A549 (cell line): ENCODE results near the gene TRMT11. TPM values are rescaled to one million over a fixed set of nuclear protein-coding genes. Genes with fewer than 3 reads are reported as not detected.

Source experiments
- ATAC-seq, 2 experiments: fragments of 200-7000 bp in 1 of 2; fragments of >200 bp in 1 of 2; cut with Nextera tagmentation in 1 of 2; cut with Tn5 transposase in 1 of 2; 3 replicates each; pipeline versions ENCODE4 v1.8.0 to v1.9.1; 2018 to 2020; ENCODE audit warnings: mild to moderate bottlenecking in 1 of 2, moderate library complexity in 1 of 2
- CTCF ChIA-PET: fragments of 300-600 bp; sonication (Branson Sonifier 250); formaldehyde crosslinking; extraction: SDS; loops from one replicate; lab custom pipeline; 2021; ENCODE audit warnings: antibody characterized with exemption, inconsistent platforms; lab: Yijun Ruan, JAX
- POLR2A ChIA-PET: fragments of 350-600 bp; formaldehyde crosslinking; extraction: SDS; loops from one replicate; lab custom pipeline; 2021; ENCODE audit warnings: antibody characterized with exemption, inconsistent platforms; lab: Yijun Ruan, JAX
- DNase-seq, 2 experiments: peaks; one replicate each; pipeline versions ENCODE4 v3.0.0 to v3.0.0-alpha.2; 2011 to 2016; ENCODE audit warnings: low read depth in 1 of 2, low spot score in 1 of 2
- FAIRE-seq: peaks from 2 replicates; lab custom pipeline; 2011; peaks lifted over from hg19 to GRCh38; lab: Jason Lieb, UNC
- H3K27ac ChIP-seq, 2 experiments: fragments of >200 bp; sonication (Bioruptor Twin); formaldehyde crosslinking; 3 replicates each; pipeline ENCODE4 v1.5.1; 2016 to 2017
- H3K4me1 ChIP-seq: fragments of >200 bp; sonication (Bioruptor Twin); formaldehyde crosslinking; 3 replicates; pipeline ENCODE4 v1.6.1; 2016
- H3K4me2 ChIP-seq: fragments of >200 bp; sonication (Bioruptor Twin); formaldehyde crosslinking; 3 replicates; pipeline ENCODE4 v1.6.1; 2016
- H3K4me3 ChIP-seq: fragments of >200 bp; sonication (Bioruptor Twin); formaldehyde crosslinking; 3 replicates; pipeline ENCODE4 v1.5.1; 2016
- H3K9me3 ChIP-seq: fragments of >200 bp; sonication (Bioruptor Twin); formaldehyde crosslinking; 3 replicates; pipeline ENCODE4 v1.6.1; 2016
- BHLHE40 ChIP-seq: IDR thresholded peaks from 2 replicates; pipeline ENCODE4 v1.6.1; 2012; ENCODE audit warnings: low read depth, low read length, inconsistent platforms
- CEBPB ChIP-seq, 2 experiments: fragments of >200 bp in 1 of 2; sonication (Bioruptor Twin) in 1 of 2; formaldehyde crosslinking in 1 of 2; IDR thresholded peaks; 2 replicates each; pipeline ENCODE4 v1.6.1; 2012 to 2016
- CHD2 ChIP-seq: fragments of 150-350 bp; IDR thresholded peaks from 2 replicates; pipeline ENCODE4 v1.6.1; 2014; ENCODE audit warnings: low read length; ENCODE audit not compliant: partially characterized antibody
- CHD4 ChIP-seq: fragments of 200-600 bp; sonication (generic); IDR thresholded peaks from 2 replicates; pipeline ENCODE4 v1.6.1; 2016; ENCODE audit warnings: antibody characterized with exemption, mild to moderate bottlenecking, borderline replicate concordance
- FOSB ChIP-seq: fragments of 250-450 bp; sonication (Bioruptor Pico); IDR thresholded peaks from 2 replicates; pipeline ENCODE4 v1.5.0; 2020; ENCODE audit warnings: mild to moderate bottlenecking, moderate library complexity
- HEYL ChIP-seq: fragments of 250-450 bp; sonication (Bioruptor Pico); IDR thresholded peaks from 2 replicates; pipeline ENCODE4 v1.8.0; 2021; ENCODE audit warnings: mild to moderate bottlenecking, moderate library complexity
- HOXB5 ChIP-seq: fragments of 250-450 bp; sonication (Bioruptor Pico); IDR thresholded peaks from 2 replicates; pipeline ENCODE4 v1.5.0; 2020; ENCODE audit warnings: mild to moderate bottlenecking, moderate library complexity
- NPAS2 ChIP-seq: fragments of 250-450 bp; sonication (Bioruptor Pico); IDR thresholded peaks from 2 replicates; pipeline ENCODE4 v1.8.0; 2022; ENCODE audit warnings: mild to moderate bottlenecking, moderate library complexity, borderline replicate concordance
- PHF8 ChIP-seq: fragments of 200-600 bp; sonication (generic); IDR thresholded peaks from 2 replicates; pipeline ENCODE4 v1.6.1; 2016; ENCODE audit warnings: low read depth, mild to moderate bottlenecking, antibody characterized with exemption, moderate library complexity, borderline replicate concordance
- RAD21 ChIP-seq, 2 experiments: fragments of >200 bp in 1 of 2; sonication (Bioruptor Twin) in 1 of 2; formaldehyde crosslinking in 1 of 2; IDR thresholded peaks in 1 of 2; conservative IDR thresholded peaks in 1 of 2; 2 replicates in 1 of 2; 3 replicates in 1 of 2; pipeline ENCODE4 v1.6.1; 2012 to 2018; ENCODE audit warnings: inconsistent platforms in 1 of 2
- RARB ChIP-seq: fragments of 250-450 bp; sonication (Bioruptor Pico); IDR thresholded peaks from 2 replicates; pipeline ENCODE4 v1.8.0; 2021; ENCODE audit warnings: mild to moderate bottlenecking, moderate library complexity
- RCOR1 ChIP-seq: fragments of 150-350 bp; IDR thresholded peaks from 2 replicates; pipeline ENCODE4 v1.6.1; 2014; ENCODE audit warnings: antibody characterized with exemption, low read length, low read depth
- TFCP2L1 ChIP-seq: fragments of 250-450 bp; sonication (Bioruptor Pico); IDR thresholded peaks from 2 replicates; pipeline ENCODE4 v1.5.0; 2021; ENCODE audit warnings: mild to moderate bottlenecking
- WGBS: methylation state at CpG from one replicate; pipeline ENCODE4 v1.1.6; 2017; ENCODE audit errors: missing lambda C conversion rate; 5-methylcytosine and 5-hydroxymethylcytosine counted together
- polyA plus RNA-seq, 4 experiments: library from polyadenylated mRNA; depleted of rRNA in 3 of 4; stranded (reverse); fragments of >200 nt; fragmentation: RNase III in 1 of 4; extraction: RNeasy Plus Mini Kit Qiagen cat#74134 plus additional on column Dnase treatment in 1 of 4; gene quantifications; 2 replicates in 3 of 4; 3 replicates in 1 of 4; pipeline ENCODE4 v1.2.3, GENCODE V29; 2011 to 2017
- TF ChIP-seq, protein P1 (sequence below): fragments of 150-350 bp; IDR thresholded peaks from 2 replicates; pipeline ENCODE4 v1.6.1; 2014; ENCODE audit warnings: low read depth, mild to moderate bottlenecking, low read length
- TF ChIP-seq, protein P2 (sequence below): fragments of 450-650 bp; IDR thresholded peaks from 2 replicates; pipeline ENCODE4 v1.6.1; 2014; ENCODE audit warnings: antibody characterized with exemption
- TF ChIP-seq, protein P3 (sequence below): fragments of 250-450 bp; sonication (Bioruptor Pico); IDR thresholded peaks from 2 replicates; pipeline ENCODE4 v1.5.0; 2020; ENCODE audit warnings: low read depth, mild to moderate bottlenecking, moderate library complexity
- TF ChIP-seq, protein P4 (sequence below): fragments of 200-600 bp; sonication (generic); IDR thresholded peaks from 2 replicates; pipeline ENCODE4 v1.6.1; 2016; ENCODE audit warnings: antibody characterized with exemption, mild to moderate bottlenecking, moderate library complexity

Gene TRMT11
- polyA plus RNA-seq, 2 of the 4 experiments (the other 2 are of a cell fraction), result 17.4 to 44.1 TPM

DNA sequence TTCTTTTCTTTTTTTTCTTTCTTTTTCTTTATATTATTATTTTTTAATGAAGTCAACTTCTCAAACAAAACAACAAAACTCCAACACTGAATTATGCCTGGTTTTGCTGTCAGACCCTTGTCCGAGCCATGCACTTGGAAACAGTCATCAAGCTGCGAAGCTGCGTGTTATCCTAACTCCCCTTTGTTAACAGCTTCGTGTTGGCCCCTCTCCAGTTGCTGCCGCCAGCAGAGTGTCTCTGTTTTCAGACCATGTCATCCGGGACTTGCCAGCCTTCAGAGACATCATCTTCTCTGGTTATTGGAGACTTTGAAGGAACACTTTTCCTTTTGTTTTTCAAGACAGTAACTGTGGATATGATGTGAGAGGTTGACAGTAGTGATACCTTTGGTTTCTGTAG, 83.1 kb downstream of the TRMT11 start:
- H3K27ac ChIP-seq, result no peak overlapping the region
- no peak overlapping the region for H3K4me3 ChIP-seq
- H3K9me3 ChIP-seq, result no peaks in the 10 kb centered on the region
- 91% methylated on average over 6 of the region's 6 CpGs for WGBS
- no peak for TF ChIP-seq NPAS2 (CRISPR knock-in tag)
- no peak for TF ChIP-seq CEBPB (IDR thresholded peaks at IDR 0.05)
- TF ChIP-seq, protein P1, sequence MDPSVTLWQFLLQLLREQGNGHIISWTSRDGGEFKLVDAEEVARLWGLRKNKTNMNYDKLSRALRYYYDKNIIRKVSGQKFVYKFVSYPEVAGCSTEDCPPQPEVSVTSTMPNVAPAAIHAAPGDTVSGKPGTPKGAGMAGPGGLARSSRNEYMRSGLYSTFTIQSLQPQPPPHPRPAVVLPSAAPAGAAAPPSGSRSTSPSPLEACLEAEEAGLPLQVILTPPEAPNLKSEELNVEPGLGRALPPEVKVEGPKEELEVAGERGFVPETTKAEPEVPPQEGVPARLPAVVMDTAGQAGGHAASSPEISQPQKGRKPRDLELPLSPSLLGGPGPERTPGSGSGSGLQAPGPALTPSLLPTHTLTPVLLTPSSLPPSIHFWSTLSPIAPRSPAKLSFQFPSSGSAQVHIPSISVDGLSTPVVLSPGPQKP, result no peak
- no peak for TF ChIP-seq PHF8
- no peak for TF ChIP-seq CHD2
- TF ChIP-seq HEYL, result no peak
- no peaks in the 10 kb centered on the region; the same call in 2 of the 3 replicates for H3K4me1 ChIP-seq
- ChIA-PET POLR2A (no interaction called here), CTCF (no interaction called here)
- ATAC-seq (no peak), DNase-seq (no peak), FAIRE-seq (no peak)
- H3K4me2 ChIP-seq, result no peak overlapping the region

DNA sequence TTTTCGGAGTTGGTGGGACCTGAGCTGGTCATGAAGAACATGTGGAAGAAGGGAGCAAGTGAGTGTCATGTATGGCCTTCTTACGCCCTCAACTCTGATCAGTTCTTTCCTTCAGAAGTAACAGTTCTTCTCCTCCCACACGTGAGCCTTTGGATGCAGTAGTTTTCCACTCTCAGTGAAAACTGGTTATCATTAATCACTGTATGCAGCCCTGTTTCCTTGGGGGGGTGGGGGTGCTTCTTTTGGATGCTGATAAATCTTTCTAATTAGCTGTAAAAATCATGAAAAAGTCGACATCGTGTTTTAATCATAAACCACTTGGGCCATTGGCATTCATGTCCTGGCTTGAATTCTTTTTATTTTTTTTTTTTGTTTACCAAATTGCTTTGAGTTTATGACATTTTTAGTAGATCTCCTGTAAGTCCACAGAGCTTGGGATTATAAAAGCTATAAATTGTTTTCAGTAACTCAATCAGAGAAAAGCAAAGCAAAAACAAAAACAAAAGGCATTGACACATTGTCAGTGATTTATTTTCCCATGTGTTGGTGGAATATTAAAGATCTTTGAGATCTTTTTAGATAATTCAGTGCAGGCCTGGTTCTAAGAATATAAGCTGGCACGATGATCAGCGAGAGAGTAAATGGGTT, 84.8 kb downstream of the TRMT11 start:
- Histone ChIP-seq H3K27ac (no peak overlapping the region), H3K4me3 (no peak overlapping the region), H3K4me1 (no peaks in the 10 kb centered on the region), H3K4me2 (no peak overlapping the region)
- ATAC-seq, result no peak
- ChIA-PET POLR2A (no interaction called here), CTCF (interaction anchor here (0.8 to 1.5 kb wide), 2 partner anchors 24 to 29 kb away, joined by 3 to 4 read pairs; no protein-coding TSS in a partner anchor)
- no peak for TF ChIP-seq HOXB5 (CRISPR knock-in tag)
- TF ChIP-seq CHD4, result no peak
- TF ChIP-seq, protein P2, sequence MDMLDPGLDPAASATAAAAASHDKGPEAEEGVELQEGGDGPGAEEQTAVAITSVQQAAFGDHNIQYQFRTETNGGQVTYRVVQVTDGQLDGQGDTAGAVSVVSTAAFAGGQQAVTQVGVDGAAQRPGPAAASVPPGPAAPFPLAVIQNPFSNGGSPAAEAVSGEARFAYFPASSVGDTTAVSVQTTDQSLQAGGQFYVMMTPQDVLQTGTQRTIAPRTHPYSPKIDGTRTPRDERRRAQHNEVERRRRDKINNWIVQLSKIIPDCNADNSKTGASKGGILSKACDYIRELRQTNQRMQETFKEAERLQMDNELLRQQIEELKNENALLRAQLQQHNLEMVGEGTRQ, result no peak
- TF ChIP-seq RAD21 (conservative IDR thresholded peaks at IDR 0.05 in 1 of 2, IDR thresholded peaks at IDR 0.05 in 1 of 2), result no peak
- no peak for TF ChIP-seq BHLHE40
- no peak for TF ChIP-seq NPAS2 (CRISPR knock-in tag)
- no peak for TF ChIP-seq FOSB
- no peak for TF ChIP-seq HEYL
- TF ChIP-seq RCOR1, result no peak
- TF ChIP-seq, protein P1, result no peak
- no peak for TF ChIP-seq RARB (CRISPR knock-in tag)
- TF ChIP-seq, protein P3, sequence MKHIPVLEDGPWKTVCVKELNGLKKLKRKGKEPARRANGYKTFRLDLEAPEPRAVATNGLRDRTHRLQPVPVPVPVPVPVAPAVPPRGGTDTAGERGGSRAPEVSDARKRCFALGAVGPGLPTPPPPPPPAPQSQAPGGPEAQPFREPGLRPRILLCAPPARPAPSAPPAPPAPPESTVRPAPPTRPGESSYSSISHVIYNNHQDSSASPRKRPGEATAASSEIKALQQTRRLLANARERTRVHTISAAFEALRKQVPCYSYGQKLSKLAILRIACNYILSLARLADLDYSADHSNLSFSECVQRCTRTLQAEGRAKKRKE (CRISPR knock-in tag), result no peak
- TF ChIP-seq, protein P4, sequence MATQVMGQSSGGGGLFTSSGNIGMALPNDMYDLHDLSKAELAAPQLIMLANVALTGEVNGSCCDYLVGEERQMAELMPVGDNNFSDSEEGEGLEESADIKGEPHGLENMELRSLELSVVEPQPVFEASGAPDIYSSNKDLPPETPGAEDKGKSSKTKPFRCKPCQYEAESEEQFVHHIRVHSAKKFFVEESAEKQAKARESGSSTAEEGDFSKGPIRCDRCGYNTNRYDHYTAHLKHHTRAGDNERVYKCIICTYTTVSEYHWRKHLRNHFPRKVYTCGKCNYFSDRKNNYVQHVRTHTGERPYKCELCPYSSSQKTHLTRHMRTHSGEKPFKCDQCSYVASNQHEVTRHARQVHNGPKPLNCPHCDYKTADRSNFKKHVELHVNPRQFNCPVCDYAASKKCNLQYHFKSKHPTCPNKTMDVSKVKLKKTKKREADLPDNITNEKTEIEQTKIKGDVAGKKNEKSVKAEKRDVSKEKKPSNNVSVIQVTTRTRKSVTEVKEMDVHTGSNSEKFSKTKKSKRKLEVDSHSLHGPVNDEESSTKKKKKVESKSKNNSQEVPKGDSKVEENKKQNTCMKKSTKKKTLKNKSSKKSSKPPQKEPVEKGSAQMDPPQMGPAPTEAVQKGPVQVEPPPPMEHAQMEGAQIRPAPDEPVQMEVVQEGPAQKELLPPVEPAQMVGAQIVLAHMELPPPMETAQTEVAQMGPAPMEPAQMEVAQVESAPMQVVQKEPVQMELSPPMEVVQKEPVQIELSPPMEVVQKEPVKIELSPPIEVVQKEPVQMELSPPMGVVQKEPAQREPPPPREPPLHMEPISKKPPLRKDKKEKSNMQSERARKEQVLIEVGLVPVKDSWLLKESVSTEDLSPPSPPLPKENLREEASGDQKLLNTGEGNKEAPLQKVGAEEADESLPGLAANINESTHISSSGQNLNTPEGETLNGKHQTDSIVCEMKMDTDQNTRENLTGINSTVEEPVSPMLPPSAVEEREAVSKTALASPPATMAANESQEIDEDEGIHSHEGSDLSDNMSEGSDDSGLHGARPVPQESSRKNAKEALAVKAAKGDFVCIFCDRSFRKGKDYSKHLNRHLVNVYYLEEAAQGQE, result no peak
- no peak for TF ChIP-seq TFCP2L1
- TF ChIP-seq, all 56 proteins: peak for 0
- WGBS, result 93% methylated on average over 7 of the region's 7 CpGs
- no peak for DNase-seq
- FAIRE-seq, result no peak
- H3K9me3 ChIP-seq, result no peaks in the 10 kb centered on the region
